HepG2 (cell line): ENCODE measurements around the gene UBC. TPM values are rescaled to one million over a fixed set of nuclear protein-coding genes. Genes with fewer than 3 reads are reported as not detected.
A peak's percentile ranks its signal among the peaks of the same experiment; 100 is the strongest.

ENCODE experiments used
- ATF1 ChIP-seq: IDR thresholded peaks from 2 replicates; pipeline ENCODE4 v1.6.1; 2016; ENCODE audit warnings: mild to moderate bottlenecking, control low read depth
- CREBL2 ChIP-seq: sonication (generic); formaldehyde crosslinking; IDR thresholded peaks from 2 replicates; pipeline ENCODE4 v1.8.1; 2023; ENCODE audit warnings: missing genetic modification reagents, mild to moderate bottlenecking, borderline replicate concordance
- DDIT3 ChIP-seq: sonication (generic); formaldehyde crosslinking; IDR thresholded peaks from 2 replicates; pipeline ENCODE4 v1.4.0; 2020; ENCODE audit warnings: mild to moderate bottlenecking, missing genetic modification reagents
- FOSL2 ChIP-seq: sonication (generic); formaldehyde crosslinking; IDR thresholded peaks from 2 replicates; pipeline ENCODE4 v1.4.0; 2020; ENCODE audit warnings: missing genetic modification reagents
- FOXA3 ChIP-seq: IDR thresholded peaks from 2 replicates; pipeline ENCODE4 v1.6.1; 2016; ENCODE audit warnings: missing genetic modification reagents, missing compliant biosample characterization
- HDAC1 ChIP-seq: sonication (generic); formaldehyde crosslinking; IDR thresholded peaks from 2 replicates; pipeline ENCODE4 v1.5.1; 2020; ENCODE audit warnings: mild to moderate bottlenecking, missing genetic modification reagents
- HDAC2 ChIP-seq: sonication (generic); formaldehyde crosslinking; IDR thresholded peaks from 2 replicates; pipeline ENCODE4 v1.4.0; 2020; ENCODE audit warnings: missing genetic modification reagents
- KLF13 ChIP-seq: sonication (generic); formaldehyde crosslinking; IDR thresholded peaks from 2 replicates; pipeline ENCODE4 v1.4.0; 2020; ENCODE audit warnings: mild to moderate bottlenecking, missing genetic modification reagents
- NR2C2 ChIP-seq: sonication (generic); formaldehyde crosslinking; IDR thresholded peaks from 2 replicates; pipeline ENCODE4 v1.4.0; 2020; ENCODE audit warnings: missing genetic modification reagents, mild to moderate bottlenecking, moderate library complexity, borderline replicate concordance
- PAWR ChIP-seq: sonication (generic); formaldehyde crosslinking; IDR thresholded peaks from 2 replicates; pipeline ENCODE4 v1.4.0; 2020; ENCODE audit warnings: missing genetic modification reagents, mild to moderate bottlenecking, borderline replicate concordance
- POLR2G ChIP-seq: fragments of 200-400 bp; formaldehyde crosslinking; IDR thresholded peaks from 2 replicates; pipeline ENCODE4 v1.6.1; 2018; ENCODE audit warnings: mild to moderate bottlenecking, low read depth, low read length, moderate library complexity
- RAD21 ChIP-seq: fragments of 450-650 bp; formaldehyde crosslinking; IDR thresholded peaks from 2 replicates; pipeline ENCODE4 v1.5.0; 2020; ENCODE audit warnings: mild to moderate bottlenecking
- RFX1 ChIP-seq: fragments of 450-650 bp; IDR thresholded peaks from 2 replicates; pipeline ENCODE4 v1.6.1; 2017
- STAT6 ChIP-seq: sonication (generic); formaldehyde crosslinking; IDR thresholded peaks from 2 replicates; pipeline ENCODE4 v1.4.0; 2020; ENCODE audit warnings: missing genetic modification reagents, mild to moderate bottlenecking, borderline replicate concordance
- TBX2 ChIP-seq: sonication (generic); formaldehyde crosslinking; IDR thresholded peaks from 2 replicates; pipeline ENCODE4 v1.5.0; 2020; ENCODE audit warnings: missing genetic modification reagents, mild to moderate bottlenecking, borderline replicate concordance
- ZFP36 ChIP-seq: fragments of 150-350 bp; IDR thresholded peaks from 2 replicates; pipeline ENCODE4 v1.6.1; 2018; ENCODE audit warnings: borderline replicate concordance, low read length, low read depth; ENCODE audit not compliant: partially characterized antibody
- ZNF180 ChIP-seq: sonication (generic); formaldehyde crosslinking; IDR thresholded peaks from 2 replicates; pipeline ENCODE4 v1.4.0; 2020; ENCODE audit warnings: low read depth, missing genetic modification reagents, borderline replicate concordance
- ZNF263 ChIP-seq: sonication (generic); formaldehyde crosslinking; IDR thresholded peaks from 2 replicates; pipeline ENCODE4 v1.4.0; 2020; ENCODE audit warnings: missing genetic modification reagents
- ZNF282 ChIP-seq: fragments of 450-650 bp; IDR thresholded peaks from 2 replicates; pipeline ENCODE4 v1.6.1; 2018; ENCODE audit not compliant: partially characterized antibody
- ZNF350 ChIP-seq: sonication (generic); formaldehyde crosslinking; IDR thresholded peaks from 2 replicates; pipeline ENCODE4 v1.4.0; 2020; ENCODE audit warnings: mild to moderate bottlenecking, low read depth, missing genetic modification reagents, borderline replicate concordance
- polyA plus RNA-seq, 8 experiments: library from polyadenylated mRNA; depleted of rRNA in 3 of 8; stranded (reverse) in 7 of 8; unstranded in 1 of 8; fragments of >200 nt; fragmentation: Illumina TruSeq in 4 of 8; extraction: Trizol in 4 of 8; gene quantifications; 2 replicates each; pipeline versions ENCODE4 v1.2.1 to v1.2.3, GENCODE V29; 2011 to 2016; ENCODE audit warnings: low read depth in 4 of 8, missing spikeins in 1 of 8, mixed read lengths in 1 of 8; ENCODE audit not compliant: insufficient read depth in 1 of 8
- total RNA-seq, 5 experiments: library from RNA; depleted of rRNA; stranded (reverse); fragments of >200 nt; fragmentation: Illumina TruSeq; extraction: Trizol; gene quantifications; 2 replicates each; pipeline ENCODE4 v1.2.3, GENCODE V29; 2016; ENCODE audit warnings: low read depth in 1 of 5
- TF ChIP-seq, protein P1 (sequence below): sonication (generic); formaldehyde crosslinking; IDR thresholded peaks from 2 replicates; pipeline ENCODE4 v1.4.0; 2020; ENCODE audit warnings: missing genetic modification reagents, borderline replicate concordance

UBC gene
- total and polyA plus RNA-seq, 2 of the 13 experiments (the other 11 are each of a cell fraction or from before 2014, with no cell fraction given), result 805 to 1,432 TPM

GRCh38 chr12:124927201-124928094 lies 13.0 kb upstream of the UBC start (continued):
- TF ChIP-seq, protein P1, sequence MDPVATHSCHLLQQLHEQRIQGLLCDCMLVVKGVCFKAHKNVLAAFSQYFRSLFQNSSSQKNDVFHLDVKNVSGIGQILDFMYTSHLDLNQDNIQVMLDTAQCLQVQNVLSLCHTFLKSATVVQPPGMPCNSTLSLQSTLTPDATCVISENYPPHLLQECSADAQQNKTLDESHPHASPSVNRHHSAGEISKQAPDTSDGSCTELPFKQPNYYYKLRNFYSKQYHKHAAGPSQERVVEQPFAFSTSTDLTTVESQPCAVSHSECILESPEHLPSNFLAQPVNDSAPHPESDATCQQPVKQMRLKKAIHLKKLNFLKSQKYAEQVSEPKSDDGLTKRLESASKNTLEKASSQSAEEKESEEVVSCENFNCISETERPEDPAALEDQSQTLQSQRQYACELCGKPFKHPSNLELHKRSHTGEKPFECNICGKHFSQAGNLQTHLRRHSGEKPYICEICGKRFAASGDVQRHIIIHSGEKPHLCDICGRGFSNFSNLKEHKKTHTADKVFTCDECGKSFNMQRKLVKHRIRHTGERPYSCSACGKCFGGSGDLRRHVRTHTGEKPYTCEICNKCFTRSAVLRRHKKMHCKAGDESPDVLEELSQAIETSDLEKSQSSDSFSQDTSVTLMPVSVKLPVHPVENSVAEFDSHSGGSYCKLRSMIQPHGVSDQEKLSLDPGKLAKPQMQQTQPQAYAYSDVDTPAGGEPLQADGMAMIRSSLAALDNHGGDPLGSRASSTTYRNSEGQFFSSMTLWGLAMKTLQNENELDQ (CRISPR knock-in tag), result no peak
- TF ChIP-seq FOSL2 (CRISPR knock-in tag) (peak; percentile 71), CREBL2 (CRISPR knock-in tag) (no peak), RFX1 (no peak), ZFP36 (no peak), PAWR (CRISPR knock-in tag) (0 out of 2 replicates have a peak, but pooled peaks have one; percentile 26), HDAC1 (CRISPR knock-in tag) (peak; percentile 27; the same call in 1 of the 2 replicates), KLF13 (no peak), ATF1 (CRISPR knock-in tag) (peak; percentile 11; the same call in 1 of the 2 replicates), ZNF350 (CRISPR knock-in tag) (peak; percentile 61), FOXA3 (peak; percentile 37; the same call in 1 of the 2 replicates), HDAC2 (CRISPR knock-in tag) (peak; percentile 44), RAD21 (CRISPR knock-in tag) (0 out of 2 replicates have a peak, but pooled peaks have one; percentile 20), ZNF282 (no peak), POLR2G (no peak), ZNF263 (CRISPR knock-in tag) (0 out of 2 replicates have a peak, but pooled peaks have one; percentile 21), TBX2 (peak; percentile 66), ZNF180 (CRISPR knock-in tag) (no peak), DDIT3 (no peak), STAT6 (CRISPR knock-in tag) (no peak; the same call in 1 of the 2 replicates), NR2C2 (CRISPR knock-in tag) (peak; percentile 60; the same call in 1 of the 2 replicates)
